ENCODE results near the gene BACE2. TPM values are rescaled to one million over a fixed set of nuclear protein-coding genes. Genes with fewer than 3 reads are reported as not detected.

The BACE2 gene
- total RNA-seq, 2 experiments from 2014 or later = not detected

DNA sequence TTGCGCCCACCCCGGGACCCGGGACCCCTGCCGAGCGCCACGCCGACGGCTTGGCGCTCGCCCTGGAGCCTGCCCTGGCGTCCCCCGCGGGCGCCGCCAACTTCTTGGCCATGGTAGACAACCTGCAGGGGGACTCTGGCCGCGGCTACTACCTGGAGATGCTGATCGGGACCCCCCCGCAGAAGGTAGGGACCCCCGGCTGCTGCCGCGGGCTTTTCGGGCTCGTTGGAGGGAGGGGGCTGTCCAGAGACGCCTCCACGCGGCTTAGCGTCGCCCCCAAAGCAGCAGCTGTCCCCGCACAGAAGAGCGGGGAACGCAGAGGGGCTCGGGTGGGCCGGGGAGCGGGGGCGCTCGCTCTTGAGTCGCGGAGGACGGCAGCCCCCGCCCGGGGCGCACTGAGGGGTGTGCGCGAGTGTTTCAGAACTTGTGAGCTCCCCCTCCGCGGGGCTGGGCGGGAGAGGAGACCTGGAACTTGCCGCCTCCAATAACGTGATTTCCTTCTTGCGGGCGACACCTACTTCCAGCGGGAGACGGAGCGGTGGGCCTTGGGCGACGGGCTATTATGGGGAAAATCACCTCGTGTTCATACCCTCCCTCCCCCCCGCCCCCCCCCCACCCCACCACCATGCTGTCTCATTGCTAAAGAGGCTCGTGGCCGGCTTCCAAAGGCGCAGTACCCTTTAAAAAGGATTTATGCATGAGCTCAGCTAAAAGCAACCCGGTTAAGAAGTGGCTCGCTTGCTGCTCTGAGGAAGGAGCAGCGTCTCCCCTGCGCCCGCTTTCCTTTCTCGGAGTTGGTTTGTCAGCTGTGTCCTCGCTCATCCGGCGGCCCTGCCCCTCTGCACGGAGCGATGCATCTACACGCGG is 664 bp downstream of the BACE2 start:
- Histone ChIP-seq H3K79me2 (ENCODE audit: insufficient read depth, low read depth, low read length) (no peaks in the 10 kb centered on the region), H3K4me3 (ENCODE audit: low read depth, low read length, poor library complexity, severe bottlenecking) (no peak overlapping the region), H3K9me3 (ENCODE audit: low read length) (no peaks in the 10 kb centered on the region), H4K20me1 (ENCODE audit: insufficient read depth, low read length) (no peaks in the 10 kb centered on the region), H3K36me3 (ENCODE audit: insufficient read depth, low read length) (no peaks in the 10 kb centered on the region), H2AFZ (ENCODE audit: low read length) (no peak overlapping the region), H3K9me2 (ENCODE audit: insufficient read depth, low read length) (no peaks in the 10 kb centered on the region), H3K4me1 (ENCODE audit: insufficient read depth, low read length, poor library complexity, severe bottlenecking) (no peaks in the 10 kb centered on the region), H3K4me2 (ENCODE audit: low read length) (no peak overlapping the region), H3K27ac (ENCODE audit: low read depth, low read length, poor library complexity, severe bottlenecking) (no peak overlapping the region)
- no TSS peak for BruUV-seq (replicated peaks)
- intact Hi-C loops (cut with micrococcal nuclease; ENCODE audit: unreplicated experiment) = no loop called here
- TF ChIP-seq, protein P1, sequence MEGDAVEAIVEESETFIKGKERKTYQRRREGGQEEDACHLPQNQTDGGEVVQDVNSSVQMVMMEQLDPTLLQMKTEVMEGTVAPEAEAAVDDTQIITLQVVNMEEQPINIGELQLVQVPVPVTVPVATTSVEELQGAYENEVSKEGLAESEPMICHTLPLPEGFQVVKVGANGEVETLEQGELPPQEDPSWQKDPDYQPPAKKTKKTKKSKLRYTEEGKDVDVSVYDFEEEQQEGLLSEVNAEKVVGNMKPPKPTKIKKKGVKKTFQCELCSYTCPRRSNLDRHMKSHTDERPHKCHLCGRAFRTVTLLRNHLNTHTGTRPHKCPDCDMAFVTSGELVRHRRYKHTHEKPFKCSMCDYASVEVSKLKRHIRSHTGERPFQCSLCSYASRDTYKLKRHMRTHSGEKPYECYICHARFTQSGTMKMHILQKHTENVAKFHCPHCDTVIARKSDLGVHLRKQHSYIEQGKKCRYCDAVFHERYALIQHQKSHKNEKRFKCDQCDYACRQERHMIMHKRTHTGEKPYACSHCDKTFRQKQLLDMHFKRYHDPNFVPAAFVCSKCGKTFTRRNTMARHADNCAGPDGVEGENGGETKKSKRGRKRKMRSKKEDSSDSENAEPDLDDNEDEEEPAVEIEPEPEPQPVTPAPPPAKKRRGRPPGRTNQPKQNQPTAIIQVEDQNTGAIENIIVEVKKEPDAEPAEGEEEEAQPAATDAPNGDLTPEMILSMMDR (conservative IDR thresholded peaks at IDR 0.05; ENCODE audit: low read length) = no peak
- no peak for TF ChIP-seq EZH2phosphoT487 (IDR thresholded peaks at IDR 0.05; ENCODE audit: borderline replicate concordance, low read depth, low read length)
- ChIA-PET POLR2A (no interaction called here), CTCF (ENCODE audit: unreplicated experiment) (no interaction called here)
- DNase-seq (ENCODE audit: low spot score) = no peak

- BruUV-seq (replicated peaks) = no TSS peak
- Histone ChIP-seq H4K20me1 (ENCODE audit: insufficient read depth, low read length) (no peaks in the 10 kb centered on the region), H3K9me2 (ENCODE audit: insufficient read depth, low read length) (no peaks in the 10 kb centered on the region), H3K36me3 (ENCODE audit: insufficient read depth, low read length) (no peaks in the 10 kb centered on the region), H3K4me1 (ENCODE audit: insufficient read depth, low read length, poor library complexity, severe bottlenecking) (no peaks in the 10 kb centered on the region), H2AFZ (ENCODE audit: low read length) (no peak overlapping the region), H3K9me3 (ENCODE audit: low read length) (no peaks in the 10 kb centered on the region), H3K4me3 (ENCODE audit: low read depth, low read length, poor library complexity, severe bottlenecking) (no peak overlapping the region), H3K4me2 (ENCODE audit: low read length) (no peak overlapping the region), H3K27ac (ENCODE audit: low read depth, low read length, poor library complexity, severe bottlenecking) (no peak overlapping the region), H3K79me2 (ENCODE audit: insufficient read depth, low read depth, low read length) (no peaks in the 10 kb centered on the region)
- intact Hi-C loops (cut with micrococcal nuclease; ENCODE audit: unreplicated experiment) = no loop called here
- ChIA-PET CTCF (ENCODE audit: unreplicated experiment) (no interaction called here), POLR2A (no interaction called here)
- no peak for DNase-seq (ENCODE audit: low spot score)
- no peak for TF ChIP-seq EZH2phosphoT487 (IDR thresholded peaks at IDR 0.05; ENCODE audit: borderline replicate concordance, low read depth, low read length)
- TF ChIP-seq, protein P1 (conservative IDR thresholded peaks at IDR 0.05; ENCODE audit: low read length) = no peak
Measured at GRCh38 chr21:41169258-41169576, 1.3 kb downstream of the BACE2 start.

DNA sequence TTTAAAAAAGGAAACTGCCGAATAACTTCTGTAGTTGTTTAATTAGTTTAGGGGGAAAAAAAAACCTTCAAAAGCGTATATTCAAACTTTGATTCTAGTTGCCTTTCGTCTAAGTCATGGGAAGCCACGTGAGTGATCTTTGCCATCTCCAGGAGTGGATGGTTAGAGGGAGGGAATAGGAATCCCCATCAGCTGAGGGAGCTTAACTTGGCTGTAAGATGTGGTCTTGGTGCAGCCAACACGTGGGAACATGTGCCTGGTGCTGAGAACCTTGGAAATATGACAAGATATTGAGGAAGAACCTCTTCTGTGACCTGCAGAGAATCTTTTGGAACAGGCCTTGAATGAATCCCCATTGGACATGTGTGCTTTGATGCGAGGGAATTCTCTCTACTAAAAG is 1.7 kb downstream of the BACE2 start:
- Histone ChIP-seq H4K20me1 (ENCODE audit: insufficient read depth, low read length) (no peaks in the 10 kb centered on the region), H3K4me3 (ENCODE audit: low read depth, low read length, poor library complexity, severe bottlenecking) (no peak overlapping the region), H3K9me2 (ENCODE audit: insufficient read depth, low read length) (no peaks in the 10 kb centered on the region), H3K9me3 (ENCODE audit: low read length) (no peaks in the 10 kb centered on the region), H3K4me2 (ENCODE audit: low read length) (no peak overlapping the region), H3K79me2 (ENCODE audit: insufficient read depth, low read depth, low read length) (no peaks in the 10 kb centered on the region), H3K27ac (ENCODE audit: low read depth, low read length, poor library complexity, severe bottlenecking) (no peak overlapping the region), H3K36me3 (ENCODE audit: insufficient read depth, low read length) (no peaks in the 10 kb centered on the region), H2AFZ (ENCODE audit: low read length) (no peak overlapping the region), H3K4me1 (ENCODE audit: insufficient read depth, low read length, poor library complexity, severe bottlenecking) (no peaks in the 10 kb centered on the region)
- ChIA-PET CTCF (ENCODE audit: unreplicated experiment) (no interaction called here), POLR2A (no interaction called here)
- intact Hi-C loops (cut with micrococcal nuclease; ENCODE audit: unreplicated experiment) = no loop called here
- BruUV-seq (replicated peaks) = no TSS peak
- no peak for DNase-seq (ENCODE audit: low spot score)
- no peak for TF ChIP-seq EZH2phosphoT487 (IDR thresholded peaks at IDR 0.05; ENCODE audit: borderline replicate concordance, low read depth, low read length)
- TF ChIP-seq, protein P1 (conservative IDR thresholded peaks at IDR 0.05; ENCODE audit: low read length) = no peak

All from OCI-LY7 (cell line).